Progenitor cell of endocrine pancreas (in vitro differentiated cells): ENCODE measurements around the gene ELAVL2. TPM values are rescaled to one million over a fixed set of nuclear protein-coding genes. Genes with fewer than 3 reads are reported as not detected.

Source experiments
- DNase-seq: peaks from one replicate; pipeline ENCODE4 v3.0.0; 2021; ENCODE audit warnings: low spot score; ENCODE audit not compliant: unreplicated experiment
- H3K27ac Mint-ChIP-seq: 2 replicates; pipeline ENCODE4 v1.8.0; 2021; ENCODE audit warnings: mild to moderate bottlenecking, moderate library complexity, mixed read lengths
- H3K27me3 Mint-ChIP-seq: 2 replicates; pipeline ENCODE4 v1.8.0; 2021; ENCODE audit warnings: mixed read lengths
- H3K36me3 Mint-ChIP-seq: 2 replicates; pipeline ENCODE4 v1.8.0; 2022; ENCODE audit warnings: mixed read lengths; ENCODE audit not compliant: insufficient read depth
- H3K4me1 Mint-ChIP-seq: 2 replicates; pipeline ENCODE4 v1.8.0; 2021; ENCODE audit warnings: low read depth, mixed read lengths
- H3K4me3 Mint-ChIP-seq: 2 replicates; pipeline ENCODE4 v1.8.0; 2021; ENCODE audit warnings: low read depth, mild to moderate bottlenecking, moderate library complexity, mixed read lengths
- H3K9me3 Mint-ChIP-seq: 2 replicates; pipeline ENCODE4 v1.8.0; 2021; ENCODE audit warnings: low read depth, mixed read lengths
- total RNA-seq: library from RNA; stranded (reverse); gene quantifications from 2 replicates; pipeline ENCODE4 v1.2.1, GENCODE V29; 2021
- TF ChIP-seq, protein P1 (sequence below): fragments of 200-600 bp; sonication (generic); IDR thresholded peaks from one replicate; pipeline ENCODE4 v1.5.0; 2021; ENCODE audit warnings: antibody characterized with exemption, mild to moderate bottlenecking; ENCODE audit not compliant: unreplicated experiment

Gene ELAVL2
- total RNA-seq, 1 donor from 2014 or later, result 1.7 TPM

DNA sequence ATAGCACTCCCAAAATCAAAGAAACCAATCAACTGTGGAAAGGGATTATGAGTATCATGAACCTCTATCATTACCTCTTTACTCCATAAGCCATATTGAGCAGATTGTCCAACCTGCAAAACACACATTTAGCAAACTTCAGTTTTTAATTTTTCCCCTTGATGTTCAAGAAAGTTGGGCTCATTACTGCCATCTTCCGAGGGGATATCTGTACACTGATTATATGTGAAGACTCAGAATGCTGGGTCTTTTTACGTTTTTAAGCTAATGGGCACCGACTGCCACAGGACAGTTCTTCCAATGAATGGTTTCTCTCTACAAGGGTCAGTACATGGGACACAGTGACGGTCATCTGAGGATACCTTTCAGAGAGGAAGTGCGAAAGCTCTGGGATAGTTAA is 132.7 kb downstream of the ELAVL2 start:
- H3K36me3 Mint-ChIP-seq, result no peaks in the 10 kb centered on the region
- no peaks in the 10 kb centered on the region for H3K4me1 Mint-ChIP-seq
- TF ChIP-seq, protein P1, sequence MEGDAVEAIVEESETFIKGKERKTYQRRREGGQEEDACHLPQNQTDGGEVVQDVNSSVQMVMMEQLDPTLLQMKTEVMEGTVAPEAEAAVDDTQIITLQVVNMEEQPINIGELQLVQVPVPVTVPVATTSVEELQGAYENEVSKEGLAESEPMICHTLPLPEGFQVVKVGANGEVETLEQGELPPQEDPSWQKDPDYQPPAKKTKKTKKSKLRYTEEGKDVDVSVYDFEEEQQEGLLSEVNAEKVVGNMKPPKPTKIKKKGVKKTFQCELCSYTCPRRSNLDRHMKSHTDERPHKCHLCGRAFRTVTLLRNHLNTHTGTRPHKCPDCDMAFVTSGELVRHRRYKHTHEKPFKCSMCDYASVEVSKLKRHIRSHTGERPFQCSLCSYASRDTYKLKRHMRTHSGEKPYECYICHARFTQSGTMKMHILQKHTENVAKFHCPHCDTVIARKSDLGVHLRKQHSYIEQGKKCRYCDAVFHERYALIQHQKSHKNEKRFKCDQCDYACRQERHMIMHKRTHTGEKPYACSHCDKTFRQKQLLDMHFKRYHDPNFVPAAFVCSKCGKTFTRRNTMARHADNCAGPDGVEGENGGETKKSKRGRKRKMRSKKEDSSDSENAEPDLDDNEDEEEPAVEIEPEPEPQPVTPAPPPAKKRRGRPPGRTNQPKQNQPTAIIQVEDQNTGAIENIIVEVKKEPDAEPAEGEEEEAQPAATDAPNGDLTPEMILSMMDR, result no peak
- no peaks in the 10 kb centered on the region for H3K9me3 Mint-ChIP-seq
- no peak for DNase-seq
- H3K27ac Mint-ChIP-seq, result no peak overlapping the region
- no peaks in the 10 kb centered on the region for H3K27me3 Mint-ChIP-seq
- H3K4me3 Mint-ChIP-seq, result no peak overlapping the region

DNA sequence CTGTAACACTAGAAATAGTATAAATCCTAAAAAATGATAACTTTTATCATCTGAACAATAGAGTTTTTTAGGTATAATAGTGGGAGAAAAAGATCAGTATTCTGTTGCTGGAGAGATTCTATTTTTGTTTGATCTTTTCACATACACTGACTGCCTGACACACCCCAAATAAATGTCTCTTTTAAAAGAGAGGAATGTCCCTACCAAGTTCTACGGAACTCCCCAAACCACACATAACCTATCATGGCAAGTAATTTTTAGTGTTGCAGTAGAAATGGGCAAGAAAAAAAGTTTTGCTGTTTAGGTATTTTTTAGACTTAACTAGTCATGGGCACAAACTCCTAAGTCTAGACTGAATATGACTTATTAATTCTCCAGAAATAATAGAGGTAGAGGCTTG is 139.1 kb downstream of the ELAVL2 start:
- TF ChIP-seq, protein P1, result no peak
- no peaks in the 10 kb centered on the region for H3K9me3 Mint-ChIP-seq
- H3K27me3 Mint-ChIP-seq, result no peaks in the 10 kb centered on the region
- DNase-seq, result no peak
- no peaks in the 10 kb centered on the region for H3K36me3 Mint-ChIP-seq
- no peaks in the 10 kb centered on the region for H3K4me1 Mint-ChIP-seq
- H3K27ac Mint-ChIP-seq, result no peak overlapping the region
- H3K4me3 Mint-ChIP-seq, result no peak overlapping the region

DNA sequence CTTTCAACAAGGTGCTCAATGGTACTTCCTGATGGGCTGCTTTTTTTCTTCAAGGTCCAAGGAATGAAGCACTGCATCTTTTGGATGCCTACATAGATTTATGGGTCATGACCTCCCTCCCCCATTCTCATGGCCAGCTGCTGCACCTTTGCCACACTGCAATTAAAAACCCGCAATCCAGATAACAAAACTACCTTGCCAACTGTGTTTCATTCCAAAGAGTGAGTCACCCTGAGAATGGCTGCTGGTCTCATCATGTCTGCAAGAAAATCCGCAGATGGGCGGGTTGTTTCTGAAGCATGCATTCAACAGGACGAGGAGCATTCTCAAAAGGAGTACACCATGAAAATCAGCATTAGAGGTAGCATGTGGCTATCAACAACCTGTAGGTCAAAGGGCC is 139.8 kb downstream of the ELAVL2 start:
- no peaks in the 10 kb centered on the region for H3K36me3 Mint-ChIP-seq
- no peak overlapping the region for H3K27ac Mint-ChIP-seq
- no peak for DNase-seq
- no peaks in the 10 kb centered on the region for H3K27me3 Mint-ChIP-seq
- no peaks in the 10 kb centered on the region for H3K4me1 Mint-ChIP-seq
- no peak overlapping the region for H3K4me3 Mint-ChIP-seq
- no peaks in the 10 kb centered on the region for H3K9me3 Mint-ChIP-seq
- TF ChIP-seq, protein P1, result no peak

DNA sequence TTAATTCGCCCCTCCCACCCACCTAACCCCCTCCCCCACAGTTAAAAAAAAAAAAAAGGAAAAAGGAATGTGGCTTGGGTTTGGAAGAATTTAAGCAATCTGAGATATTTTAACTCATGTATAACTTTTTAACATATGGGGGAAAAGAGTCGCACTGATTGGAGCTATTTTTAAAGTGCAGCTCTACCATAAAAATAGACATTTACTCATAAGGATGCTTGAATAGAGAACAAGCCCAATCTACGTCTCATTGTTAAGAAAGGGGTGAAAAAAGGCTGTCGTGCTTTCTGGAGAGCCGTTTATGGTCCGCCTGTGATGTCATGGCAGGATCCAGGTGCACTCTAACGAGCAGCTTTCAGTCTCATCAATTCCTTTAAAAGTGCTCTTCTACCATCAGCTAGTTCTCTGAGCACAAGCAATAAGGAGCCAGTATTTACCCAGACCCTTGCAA is 142.4 kb downstream of the ELAVL2 start:
- no peak overlapping the region for H3K4me3 Mint-ChIP-seq
- H3K9me3 Mint-ChIP-seq, result no peaks in the 10 kb centered on the region
- H3K27ac Mint-ChIP-seq, result no peak overlapping the region
- H3K36me3 Mint-ChIP-seq, result no peaks in the 10 kb centered on the region
- H3K27me3 Mint-ChIP-seq, result no peaks in the 10 kb centered on the region
- DNase-seq, result no peak
- TF ChIP-seq, protein P1, result no peak
- H3K4me1 Mint-ChIP-seq, result no peaks in the 10 kb centered on the region

DNA sequence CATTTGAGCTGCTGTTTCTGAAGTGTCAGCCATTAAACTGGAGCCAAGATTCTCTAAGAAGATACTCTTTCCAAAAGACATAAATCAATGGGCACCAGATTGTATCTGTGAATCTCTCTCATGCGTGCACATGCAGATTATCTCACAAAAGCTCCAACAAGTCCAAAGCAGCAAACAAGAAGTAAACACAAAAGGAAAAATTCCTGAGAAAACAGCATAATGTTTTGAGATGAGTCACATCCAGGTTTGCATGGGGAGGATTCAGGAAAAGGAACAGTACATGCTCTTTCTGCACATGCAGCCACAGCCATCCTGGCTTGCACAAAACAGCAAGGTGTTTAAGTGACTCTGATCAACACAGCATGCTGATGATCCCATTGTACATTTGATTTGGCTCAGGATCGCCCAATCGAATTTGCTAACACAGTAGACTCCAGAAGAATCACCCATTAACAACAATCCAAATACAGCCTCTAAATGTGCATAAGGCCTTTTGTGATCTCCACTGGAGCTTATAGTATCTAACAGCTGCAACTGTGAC is 143.1 kb downstream of the ELAVL2 start:
- H3K9me3 Mint-ChIP-seq, result no peaks in the 10 kb centered on the region
- no peaks in the 10 kb centered on the region for H3K36me3 Mint-ChIP-seq
- H3K4me1 Mint-ChIP-seq, result no peaks in the 10 kb centered on the region
- no peak overlapping the region for H3K4me3 Mint-ChIP-seq
- TF ChIP-seq, protein P1, result no peak
- DNase-seq, result no peak
- H3K27me3 Mint-ChIP-seq, result no peaks in the 10 kb centered on the region
- H3K27ac Mint-ChIP-seq, result no peak overlapping the region
